Pancreas (tissue), 10 donors: Measurements from ENCODE around the gene CD247. TPM values are rescaled to one million over a fixed set of nuclear protein-coding genes. Genes with fewer than 3 reads are reported as not detected.

Experiments used
- ATAC-seq, 4 donors: fragments of 200-7000 bp; cut with Tn5 transposase; one replicate each; pipeline versions ENCODE4 v1.8.0 to v1.9.1; 2020; ENCODE audit warnings: mild to moderate bottlenecking in 4 of 4, moderate library complexity in 4 of 4
- DNase-seq, 6 donors: peaks; one replicate each; pipeline ENCODE4 v3.0.0-alpha.2; 2020
- FAIRE-seq: peaks from 2 replicates; lab custom pipeline; 2012; peaks lifted over from hg19 to GRCh38; lab: Jason Lieb, UNC
- H3K27ac ChIP-seq, 4 donors: fragments of 200-600 bp; sonication (generic); 1 replicate in 3 of 4; 2 replicates in 1 of 4; pipeline versions ENCODE4 v1.5.0 to v1.8.0; 2020
- H3K27me3 ChIP-seq, 4 donors: fragments of 200-600 bp; one replicate each; pipeline ENCODE4 v1.8.0; 2021
- H3K36me3 ChIP-seq, 3 donors: fragments of 200-600 bp; sonication (generic) in 1 of 3; one replicate each; pipeline versions ENCODE4 v1.5.0 to v1.8.0; 2020 to 2021
- H3K4me1 ChIP-seq, 3 donors: fragments of 200-600 bp; one replicate each; pipeline ENCODE4 v1.8.0; 2021
- H3K4me3 ChIP-seq, 4 donors: fragments of 200-600 bp; sonication (generic) in 2 of 4; one replicate each; pipeline versions ENCODE4 v1.5.0 to v1.8.0; 2020 to 2021
- H3K9me3 ChIP-seq, 4 donors: fragments of 200-600 bp; one replicate each; pipeline ENCODE4 v1.8.0; 2021
- WGBS, 2 donors: extraction: QIAGEN DNeasy Blood & Tissue Kit; methylation state at CpG; one replicate each; pipeline ENCODE4 v1.1.7; 2013; 5-methylcytosine and 5-hydroxymethylcytosine counted together
- intact Hi-C, 3 donors: fragments of 100-400 bp; cut with DNase I; formaldehyde crosslinking; loops; one replicate each; pipeline versions ENCODE4 v1.11.1 to v1.14.2; 2022
- polyA plus RNA-seq, 2 donors: library from polyadenylated mRNA; stranded (reverse); fragments of 200-250 nt; gene quantifications; one replicate each; pipeline ENCODE4 v1.2.3, GENCODE V29; 2013
- total RNA-seq, 6 donors: library from RNA; stranded (reverse); fragmentation: NEBNext Ultra II Directional in 4 of 6; extraction: Animal tissue kit (Norgen Biotek cat#: 25700) in 4 of 6; gene quantifications; one replicate each; pipeline versions ENCODE4 v1.2.1 to v1.2.4, GENCODE V29; 2021 to 2023
- TF ChIP-seq, protein P1 (sequence below), 4 donors: fragments of 200-600 bp; sonication (generic) in 3 of 4; IDR thresholded peaks; one replicate each; pipeline versions ENCODE4 v1.5.0 to v1.8.0; 2021; ENCODE audit warnings: antibody characterized with exemption in 4 of 4
- donor health status: healthy with polysubstance abuse.
- donor health status: DM: no; HTN: no; CAD: no; lungs with moderate emphysema.
- donor health status: DM: no; HTN: no; CAD: no.
- donor health status: control.
- donor health status: control.
- donor health status: Bipolar disorder and iron deficiency.
- donor health status: DM: yes; HTN: yes; CAD: no.
- donor health status: DM: no; HTN: no; CAD: no.
- donor health status: DM: no; HTN: no; CAD: no.
- donor health status: DM: yes; HTN: yes; CAD: no.

Gene CD247
- total and polyA plus RNA-seq, 8 donors = 0.14 to 0.95 (median 0.56) TPM; not detected in 1

DNA sequence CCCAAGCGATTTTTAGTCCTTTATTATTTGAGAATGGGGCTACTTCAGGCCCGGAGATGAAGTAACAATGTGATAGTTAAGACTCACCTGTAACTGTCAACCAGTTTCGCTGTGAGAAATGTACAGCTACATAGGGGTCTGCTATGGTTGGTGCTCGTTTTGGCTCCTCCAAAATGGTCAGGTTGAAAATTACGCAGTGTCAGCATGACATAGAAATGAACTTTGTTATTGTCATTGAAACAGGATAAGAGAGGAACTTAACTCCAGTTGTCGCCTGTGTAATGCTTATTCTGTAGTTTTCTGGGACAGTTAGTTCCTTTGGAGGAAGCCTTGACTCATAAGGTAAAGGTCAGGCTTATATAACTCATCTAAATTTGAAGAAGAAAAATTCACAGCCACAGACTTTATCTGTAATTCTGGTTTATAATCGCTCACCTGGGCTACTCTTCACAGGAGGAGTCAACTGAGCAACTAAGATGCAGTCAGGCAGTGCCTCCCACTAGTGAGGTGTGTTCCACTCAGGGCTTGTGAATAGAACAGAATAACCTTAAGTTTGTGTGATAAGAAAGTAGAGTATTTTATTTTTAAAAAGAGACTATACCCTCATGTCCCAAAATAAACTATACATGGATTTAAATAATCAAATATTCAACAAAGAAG is 130.9 kb downstream of the CD247 start:
- ATAC-seq = peak in 2 of 4 donors; percentile 20 to 33
- intact Hi-C loops = no loop called here
- H3K27ac ChIP-seq = no peak overlapping the region

More for the DNA sequence above, 130.9 kb downstream of the CD247 start:
- H3K4me3 ChIP-seq = no peak overlapping the region
- 84 to 85% methylated on average over 7 of the region's 7 CpGs for WGBS, 2 donors
- TF ChIP-seq, protein P1, sequence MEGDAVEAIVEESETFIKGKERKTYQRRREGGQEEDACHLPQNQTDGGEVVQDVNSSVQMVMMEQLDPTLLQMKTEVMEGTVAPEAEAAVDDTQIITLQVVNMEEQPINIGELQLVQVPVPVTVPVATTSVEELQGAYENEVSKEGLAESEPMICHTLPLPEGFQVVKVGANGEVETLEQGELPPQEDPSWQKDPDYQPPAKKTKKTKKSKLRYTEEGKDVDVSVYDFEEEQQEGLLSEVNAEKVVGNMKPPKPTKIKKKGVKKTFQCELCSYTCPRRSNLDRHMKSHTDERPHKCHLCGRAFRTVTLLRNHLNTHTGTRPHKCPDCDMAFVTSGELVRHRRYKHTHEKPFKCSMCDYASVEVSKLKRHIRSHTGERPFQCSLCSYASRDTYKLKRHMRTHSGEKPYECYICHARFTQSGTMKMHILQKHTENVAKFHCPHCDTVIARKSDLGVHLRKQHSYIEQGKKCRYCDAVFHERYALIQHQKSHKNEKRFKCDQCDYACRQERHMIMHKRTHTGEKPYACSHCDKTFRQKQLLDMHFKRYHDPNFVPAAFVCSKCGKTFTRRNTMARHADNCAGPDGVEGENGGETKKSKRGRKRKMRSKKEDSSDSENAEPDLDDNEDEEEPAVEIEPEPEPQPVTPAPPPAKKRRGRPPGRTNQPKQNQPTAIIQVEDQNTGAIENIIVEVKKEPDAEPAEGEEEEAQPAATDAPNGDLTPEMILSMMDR (IDR thresholded peaks at IDR 0.05) = no peak
- no peaks in the 10 kb centered on the region for H3K9me3 ChIP-seq
- FAIRE-seq = no peak
- peaks cover 0 to 14% (median 0%) of the 10 kb centered on the region in 3 donors for H3K36me3 ChIP-seq
- H3K4me1 ChIP-seq = no peaks in the 10 kb centered on the region
- DNase-seq = no peak
- no peaks in the 10 kb centered on the region for H3K27me3 ChIP-seq

Other genes starting within 250 kb of the CD247 start
- 10 to 100 TPM; 35.0 to 48.1 (median 44.2) TPM for gene CREG1, start 35.2 kb upstream of the CD247 start, total RNA-seq
- gene CREG1, start 35.2 kb upstream of the CD247 start, polyA plus RNA-seq = 10 to 100 TPM; 21.4 to 39.7 TPM
- gene RCSD1, start 111.7 kb upstream of the CD247 start, total RNA-seq = 1 to 10 TPM in 4 of 6 donors, under 1 TPM in 2; 0.59 to 6.7 (median 1.7) TPM
- 1 to 10 TPM in 1 of 2 donors, under 1 TPM in 1; 0.89 to 1.9 TPM for gene RCSD1, start 111.7 kb upstream of the CD247 start, polyA plus RNA-seq
- gene MPZL1, start 203.5 kb upstream of the CD247 start, total RNA-seq = 10 to 100 TPM; 17.3 to 46.6 (median 23.5) TPM
- 1 to 10 TPM; 6.3 to 9.3 TPM for gene MPZL1, start 203.5 kb upstream of the CD247 start, polyA plus RNA-seq